ENCODE data around the gene ATG10.

Gene ATG10

DNA sequence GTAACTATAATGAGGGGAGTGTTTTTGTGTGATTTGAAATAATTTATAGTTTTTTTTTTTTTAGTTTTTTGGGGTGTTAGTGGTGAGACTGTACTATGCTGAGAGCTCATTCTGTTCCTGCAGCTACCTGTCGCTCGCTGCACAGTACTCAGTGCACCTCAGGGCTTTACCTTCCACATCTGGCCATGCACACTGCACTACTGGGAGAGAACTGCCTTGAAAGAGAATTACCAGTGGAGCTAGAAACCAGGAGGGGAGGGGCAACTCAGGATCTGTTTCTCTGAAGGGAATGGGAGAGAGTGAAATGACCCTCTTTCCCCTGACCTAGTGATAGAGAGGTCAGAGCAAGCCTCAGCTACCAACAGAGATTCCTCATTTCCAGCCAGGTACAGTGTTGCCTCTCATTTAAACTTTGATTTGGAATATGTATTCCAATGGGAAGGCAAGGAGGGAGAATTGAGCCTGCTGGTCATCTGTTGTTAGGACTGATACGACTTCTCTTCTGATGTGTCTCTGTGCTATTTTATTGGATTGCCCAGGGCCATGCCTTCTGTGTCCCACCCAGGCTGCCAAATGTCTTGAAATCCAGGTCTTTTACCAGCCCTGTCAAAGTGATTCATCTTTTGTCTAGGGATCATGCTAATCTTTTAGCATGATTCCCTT is 8.9 kb downstream of the ATG10 start:
- no peak for TF ChIP-seq SIN3A (IDR thresholded peaks at IDR 0.05; ENCODE audit: borderline replicate concordance, insufficient read depth, low read length)

DNA sequence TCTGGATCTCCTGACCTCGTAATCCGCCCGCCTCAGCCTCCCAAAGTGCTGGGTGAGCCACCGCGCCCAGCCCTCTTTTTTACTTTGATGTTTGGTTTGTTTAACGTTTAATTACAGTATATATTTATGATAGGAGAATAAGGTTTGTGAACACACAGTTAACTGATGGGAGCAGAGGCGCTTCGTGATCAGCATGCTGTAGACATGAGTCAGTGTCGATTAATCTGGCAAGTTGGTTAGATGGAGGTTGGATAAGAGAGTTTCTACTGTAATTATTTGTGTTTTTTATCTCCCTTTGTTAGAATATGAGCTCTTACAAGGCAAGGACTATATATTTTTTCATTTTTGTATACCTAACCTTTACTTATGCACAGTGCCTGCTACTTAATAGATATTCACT is 14.3 kb downstream of the ATG10 start:
- no peak for TF ChIP-seq POLR2AphosphoS5 (IDR thresholded peaks at IDR 0.05; ENCODE audit: low read depth, low read length)
- TF ChIP-seq TAF1 (IDR thresholded peaks at IDR 0.05; ENCODE audit: borderline replicate concordance, insufficient read depth, low read length) = no peak
- TF ChIP-seq, protein P1, sequence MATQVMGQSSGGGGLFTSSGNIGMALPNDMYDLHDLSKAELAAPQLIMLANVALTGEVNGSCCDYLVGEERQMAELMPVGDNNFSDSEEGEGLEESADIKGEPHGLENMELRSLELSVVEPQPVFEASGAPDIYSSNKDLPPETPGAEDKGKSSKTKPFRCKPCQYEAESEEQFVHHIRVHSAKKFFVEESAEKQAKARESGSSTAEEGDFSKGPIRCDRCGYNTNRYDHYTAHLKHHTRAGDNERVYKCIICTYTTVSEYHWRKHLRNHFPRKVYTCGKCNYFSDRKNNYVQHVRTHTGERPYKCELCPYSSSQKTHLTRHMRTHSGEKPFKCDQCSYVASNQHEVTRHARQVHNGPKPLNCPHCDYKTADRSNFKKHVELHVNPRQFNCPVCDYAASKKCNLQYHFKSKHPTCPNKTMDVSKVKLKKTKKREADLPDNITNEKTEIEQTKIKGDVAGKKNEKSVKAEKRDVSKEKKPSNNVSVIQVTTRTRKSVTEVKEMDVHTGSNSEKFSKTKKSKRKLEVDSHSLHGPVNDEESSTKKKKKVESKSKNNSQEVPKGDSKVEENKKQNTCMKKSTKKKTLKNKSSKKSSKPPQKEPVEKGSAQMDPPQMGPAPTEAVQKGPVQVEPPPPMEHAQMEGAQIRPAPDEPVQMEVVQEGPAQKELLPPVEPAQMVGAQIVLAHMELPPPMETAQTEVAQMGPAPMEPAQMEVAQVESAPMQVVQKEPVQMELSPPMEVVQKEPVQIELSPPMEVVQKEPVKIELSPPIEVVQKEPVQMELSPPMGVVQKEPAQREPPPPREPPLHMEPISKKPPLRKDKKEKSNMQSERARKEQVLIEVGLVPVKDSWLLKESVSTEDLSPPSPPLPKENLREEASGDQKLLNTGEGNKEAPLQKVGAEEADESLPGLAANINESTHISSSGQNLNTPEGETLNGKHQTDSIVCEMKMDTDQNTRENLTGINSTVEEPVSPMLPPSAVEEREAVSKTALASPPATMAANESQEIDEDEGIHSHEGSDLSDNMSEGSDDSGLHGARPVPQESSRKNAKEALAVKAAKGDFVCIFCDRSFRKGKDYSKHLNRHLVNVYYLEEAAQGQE (IDR thresholded peaks at IDR 0.05; ENCODE audit: insufficient read depth in 1 of 2, low read depth in 2 of 2, low read length in 2 of 2) = no peak
- no peak for TF ChIP-seq SIN3A (IDR thresholded peaks at IDR 0.05; ENCODE audit: borderline replicate concordance, insufficient read depth, low read length)
- no peak for TF ChIP-seq FOXP2 (optimal IDR thresholded peaks at IDR 0.05; ENCODE audit: borderline replicate concordance, extremely low read depth, extremely low read length, insufficient read depth)

DNA sequence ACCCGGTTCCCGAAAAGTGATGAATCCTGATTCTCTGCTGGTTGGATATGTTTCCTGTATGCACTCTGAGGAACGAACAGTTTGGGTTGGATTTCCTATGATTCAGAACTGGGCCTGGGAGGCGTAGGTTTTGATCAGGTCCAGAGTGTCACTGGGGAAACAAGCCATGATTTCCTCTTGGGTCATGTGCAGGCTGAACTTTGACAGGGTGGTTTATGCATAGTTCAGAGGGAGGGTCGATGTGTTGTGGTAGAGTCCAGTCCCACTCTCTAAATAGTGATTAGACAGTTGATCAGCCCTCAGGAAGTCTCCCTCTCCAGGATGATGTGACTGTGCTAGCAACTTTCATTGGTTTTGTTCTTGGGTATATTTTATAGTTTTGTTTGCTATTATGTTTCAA is 17.4 kb downstream of the ATG10 start:
- TF ChIP-seq SIN3A (IDR thresholded peaks at IDR 0.05; ENCODE audit: borderline replicate concordance, insufficient read depth, low read length) (no peak), POLR2AphosphoS5 (IDR thresholded peaks at IDR 0.05; ENCODE audit: low read depth, low read length) (no peak), TAF1 (IDR thresholded peaks at IDR 0.05; ENCODE audit: borderline replicate concordance, insufficient read depth, low read length) (no peak), FOXP2 (optimal IDR thresholded peaks at IDR 0.05; ENCODE audit: borderline replicate concordance, extremely low read depth, extremely low read length, insufficient read depth) (no peak)
- TF ChIP-seq, protein P1 (IDR thresholded peaks at IDR 0.05; ENCODE audit: insufficient read depth in 1 of 2, low read depth in 2 of 2, low read length in 2 of 2) = no peak

DNA sequence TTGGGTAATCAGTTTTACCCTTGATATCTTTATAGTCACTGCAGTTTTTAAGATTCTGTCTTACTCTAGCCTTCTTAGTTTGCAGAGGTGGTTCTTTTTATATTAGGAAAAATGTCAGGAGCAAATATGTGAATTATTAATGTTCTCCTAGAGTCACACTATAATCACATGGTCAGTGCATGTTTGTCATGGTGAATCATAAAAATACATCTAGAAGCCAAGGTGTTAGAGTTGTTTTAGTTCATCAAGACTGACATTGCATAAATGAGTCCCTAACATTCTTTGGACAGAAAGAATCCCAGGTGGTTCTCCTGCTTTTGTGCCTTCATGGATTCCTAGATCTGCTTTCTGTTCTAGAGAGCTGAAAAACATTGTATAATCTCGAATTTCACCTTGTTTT is 22.9 kb downstream of the ATG10 start:
- no peak for TF ChIP-seq TAF1 (IDR thresholded peaks at IDR 0.05; ENCODE audit: borderline replicate concordance, insufficient read depth, low read length)
- TF ChIP-seq FOXP2 (optimal IDR thresholded peaks at IDR 0.05; ENCODE audit: borderline replicate concordance, extremely low read depth, extremely low read length, insufficient read depth) = no peak
- no peak for TF ChIP-seq POLR2AphosphoS5 (IDR thresholded peaks at IDR 0.05; ENCODE audit: low read depth, low read length)
- no peak for TF ChIP-seq SIN3A (IDR thresholded peaks at IDR 0.05; ENCODE audit: borderline replicate concordance, insufficient read depth, low read length)
- TF ChIP-seq, protein P1 (IDR thresholded peaks at IDR 0.05; ENCODE audit: insufficient read depth in 1 of 2, low read depth in 2 of 2, low read length in 2 of 2) = no peak

DNA sequence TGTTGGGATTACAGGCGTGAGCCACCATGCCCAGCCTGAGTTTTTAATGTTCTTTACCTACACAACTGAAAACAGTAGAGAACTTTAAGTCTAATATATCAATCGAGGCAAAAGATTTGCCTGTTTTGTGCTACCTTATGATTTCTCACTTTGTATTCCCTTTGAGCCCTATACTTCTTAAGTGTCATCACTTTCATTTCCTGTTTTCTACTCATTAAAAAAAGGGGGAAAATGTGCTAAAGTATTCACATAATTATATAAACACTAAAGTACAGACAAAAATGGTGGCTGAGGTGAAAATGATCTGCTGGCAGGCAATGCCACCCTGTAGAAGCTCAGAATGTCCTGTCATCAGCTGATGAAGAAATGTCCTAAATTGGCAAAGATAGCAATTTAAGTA is 23.6 kb downstream of the ATG10 start:
- TF ChIP-seq TAF1 (IDR thresholded peaks at IDR 0.05; ENCODE audit: borderline replicate concordance, insufficient read depth, low read length) = no peak
- TF ChIP-seq, protein P1 (IDR thresholded peaks at IDR 0.05; ENCODE audit: insufficient read depth in 1 of 2, low read depth in 2 of 2, low read length in 2 of 2) = no peak
- no peak for TF ChIP-seq SIN3A (IDR thresholded peaks at IDR 0.05; ENCODE audit: borderline replicate concordance, insufficient read depth, low read length)
- no peak for TF ChIP-seq FOXP2 (optimal IDR thresholded peaks at IDR 0.05; ENCODE audit: borderline replicate concordance, extremely low read depth, extremely low read length, insufficient read depth)
